Spleen (tissue), 7 donors: Measurements from ENCODE around the gene SMU1.

ENCODE experiments used
- POLR2A ChIP-seq, 3 donors: fragments of 450-650 bp; IDR thresholded peaks; one replicate each; pipeline ENCODE4 v1.5.1; 2017; ENCODE audit warnings: antibody characterized with exemption in 3 of 3, mild to moderate bottlenecking in 1 of 3
- TF ChIP-seq, protein P1 (sequence below), 11 experiments: fragments of 200-600 bp in 7 of 11; fragments of 450-650 bp in 4 of 11; sonication (generic) in 4 of 11; IDR thresholded peaks in 8 of 11; conservative IDR thresholded peaks in 3 of 11; 1 replicate in 7 of 11; 2 replicates in 4 of 11; pipeline versions ENCODE4 v1.4.0 to v1.8.0; 2016 to 2021; ENCODE audit warnings: antibody characterized with exemption in 11 of 11, inconsistent platforms in 4 of 11, mild to moderate bottlenecking in 1 of 11
- donor health status: DM: no; HTN: no; CAD: no; lungs with moderate emphysema.
- donor health status: DM: no; HTN: no; CAD: no.
- donor health status: DM: no; HTN: no; CAD: no.

DNA sequence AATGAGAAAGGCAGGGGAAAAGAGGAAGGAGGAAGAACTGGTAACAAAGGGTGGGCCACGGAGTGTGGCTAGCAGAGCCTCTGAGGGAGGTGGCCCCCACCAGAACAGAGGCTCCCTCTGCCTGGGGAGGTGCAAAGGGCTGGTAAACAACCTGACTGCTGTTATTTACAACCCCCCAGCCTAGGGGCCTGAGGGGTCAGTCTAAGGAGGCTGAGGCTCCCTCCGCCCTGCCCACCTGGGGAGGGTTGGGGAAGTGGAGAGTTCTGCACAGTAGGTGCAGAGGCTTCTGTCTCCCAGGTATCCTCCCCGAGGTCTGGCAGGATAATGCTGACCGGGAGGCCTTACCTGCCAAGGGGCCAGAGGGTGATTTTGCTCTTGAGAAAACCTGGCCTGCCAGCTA lies 35.6 kb upstream of the SMU1 start:
- no peak for TF ChIP-seq POLR2A (IDR thresholded peaks at IDR 0.05)
- TF ChIP-seq, protein P1, sequence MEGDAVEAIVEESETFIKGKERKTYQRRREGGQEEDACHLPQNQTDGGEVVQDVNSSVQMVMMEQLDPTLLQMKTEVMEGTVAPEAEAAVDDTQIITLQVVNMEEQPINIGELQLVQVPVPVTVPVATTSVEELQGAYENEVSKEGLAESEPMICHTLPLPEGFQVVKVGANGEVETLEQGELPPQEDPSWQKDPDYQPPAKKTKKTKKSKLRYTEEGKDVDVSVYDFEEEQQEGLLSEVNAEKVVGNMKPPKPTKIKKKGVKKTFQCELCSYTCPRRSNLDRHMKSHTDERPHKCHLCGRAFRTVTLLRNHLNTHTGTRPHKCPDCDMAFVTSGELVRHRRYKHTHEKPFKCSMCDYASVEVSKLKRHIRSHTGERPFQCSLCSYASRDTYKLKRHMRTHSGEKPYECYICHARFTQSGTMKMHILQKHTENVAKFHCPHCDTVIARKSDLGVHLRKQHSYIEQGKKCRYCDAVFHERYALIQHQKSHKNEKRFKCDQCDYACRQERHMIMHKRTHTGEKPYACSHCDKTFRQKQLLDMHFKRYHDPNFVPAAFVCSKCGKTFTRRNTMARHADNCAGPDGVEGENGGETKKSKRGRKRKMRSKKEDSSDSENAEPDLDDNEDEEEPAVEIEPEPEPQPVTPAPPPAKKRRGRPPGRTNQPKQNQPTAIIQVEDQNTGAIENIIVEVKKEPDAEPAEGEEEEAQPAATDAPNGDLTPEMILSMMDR (IDR thresholded peaks at IDR 0.05 in 8 of 11, conservative IDR thresholded peaks at IDR 0.05 in 3 of 11) = no peak
